NCI-H187 treated with DMSO at 0.1 percent for 48 hours (cell line): ENCODE data around the gene TLR10.

Experiments used
- DNase-seq: peaks from one replicate; lab custom pipeline; 2025; lab: John Stamatoyannopoulos, UW

TLR10 gene

DNA sequence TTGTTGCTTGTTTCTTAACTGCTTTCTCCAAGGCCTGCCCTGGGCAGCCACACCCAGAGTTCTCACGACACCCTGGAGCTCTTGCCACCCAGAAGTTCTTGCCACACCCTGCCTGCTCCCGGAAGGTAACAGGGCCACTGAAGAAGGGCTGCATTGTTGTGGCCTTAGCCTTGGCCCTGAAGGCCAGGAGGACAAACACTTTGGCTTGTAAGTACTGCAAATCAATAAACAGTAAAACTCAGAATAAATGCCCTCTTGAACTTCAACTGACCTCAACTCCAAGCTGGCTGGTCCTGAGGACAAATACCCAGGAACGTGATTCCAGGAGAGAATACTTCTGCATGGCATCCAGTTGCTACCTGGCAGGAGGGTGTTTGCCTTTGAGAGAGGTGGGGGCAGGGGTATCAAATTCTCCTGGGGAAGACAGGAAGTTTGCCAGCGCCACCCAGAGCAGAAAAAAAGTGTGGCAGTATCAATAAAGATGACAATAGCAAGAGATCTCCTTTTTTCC, 54.1 kb downstream of the TLR10 start:
- DNase-seq: peak; percentile 15

DNA sequence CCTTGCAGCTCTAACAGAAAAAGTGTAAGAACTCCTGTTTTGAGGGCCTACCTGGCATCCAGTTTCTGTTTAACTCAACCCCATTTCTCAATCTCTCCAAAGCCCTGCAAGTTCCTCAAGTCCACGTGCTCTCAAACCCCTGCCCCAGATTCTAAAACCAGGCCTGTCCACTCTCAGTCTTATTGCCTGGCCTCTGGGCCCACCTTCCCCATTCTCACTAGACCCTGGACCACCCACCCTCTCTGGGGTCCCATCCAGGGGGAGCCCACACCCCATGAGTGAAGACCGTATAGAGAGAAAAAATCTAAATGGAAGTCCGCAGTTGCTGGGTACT, 58.3 kb downstream of the TLR10 start:
- no peak for DNase-seq

DNA sequence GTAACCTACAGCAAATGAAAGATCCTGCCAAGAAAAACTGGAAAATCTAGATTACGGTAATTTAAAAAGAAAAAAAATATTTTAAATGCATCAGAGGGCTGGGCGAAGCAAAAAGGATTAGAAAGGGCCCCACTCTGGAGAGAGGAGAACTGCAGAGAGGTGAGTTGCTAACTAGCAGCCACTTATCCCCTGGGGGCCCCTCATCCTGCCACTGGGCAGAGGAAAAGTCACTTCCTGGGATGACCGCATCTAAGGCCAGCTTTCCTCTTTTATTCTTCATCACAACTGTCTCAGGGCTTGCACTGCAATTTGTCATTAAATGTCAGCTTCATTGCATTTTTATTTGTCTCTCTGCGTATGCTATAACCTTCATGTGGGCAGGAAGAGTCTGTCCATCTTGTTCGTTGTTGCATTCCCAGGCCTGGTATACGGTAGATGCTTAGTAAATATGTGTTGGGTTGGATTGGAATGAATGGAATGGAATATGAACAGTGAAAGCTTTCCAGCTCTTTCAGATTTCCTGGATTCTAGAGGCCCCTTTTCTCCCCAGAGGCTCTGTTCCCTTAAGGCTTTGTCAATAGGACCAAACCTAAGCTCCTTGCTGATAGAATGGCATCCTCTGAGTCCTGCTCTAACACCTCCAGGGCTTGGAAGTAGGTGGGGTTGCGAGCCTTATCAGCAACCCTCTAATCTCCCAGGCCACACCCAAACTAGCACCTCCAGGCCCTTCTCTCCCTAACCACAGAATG, 58.9 kb downstream of the TLR10 start:
- no peak for DNase-seq

DNA sequence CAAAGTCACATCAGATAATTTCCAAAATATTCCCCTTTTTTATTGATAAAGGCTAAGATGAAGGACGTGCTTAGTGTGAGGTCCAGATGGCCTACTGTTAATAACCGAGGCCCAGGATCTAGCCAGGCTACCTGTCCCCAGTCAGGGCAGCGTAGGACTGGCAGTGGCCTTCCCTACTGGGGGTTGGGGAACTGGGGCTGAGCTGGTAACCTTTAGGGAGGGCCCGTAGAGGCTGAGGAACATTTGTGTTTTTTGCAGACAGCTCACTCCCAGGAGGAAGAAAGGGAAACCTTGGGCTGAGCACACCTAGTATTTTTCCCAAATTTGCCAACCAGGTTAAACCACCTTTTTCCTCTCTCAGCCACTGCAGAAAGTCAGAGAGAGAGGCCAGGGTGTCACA, 59.7 kb downstream of the TLR10 start:
- DNase-seq: no peak
